Muscle of back (tissue), 11 donors: ENCODE data around the gene SHC3. TPM values are rescaled to one million over a fixed set of nuclear protein-coding genes. Genes with fewer than 3 reads are reported as not detected.

ENCODE experiments used
- DNase-seq, 3 donors: peaks; one replicate each; pipeline versions ENCODE4 v3.0.0 to v3.0.0-alpha.2; 2013
- polyA plus RNA-seq, 10 donors: library from polyadenylated mRNA; unstranded; fragments of 120-200 nt; gene quantifications; one replicate each; pipeline ENCODE4 v1.2.1, GENCODE V29; 2013; ENCODE audit not compliant: insufficient read length in 10 of 10

The SHC3 gene
- polyA plus RNA-seq, 10 donors: 0.48 to 1.1 (median 0.77) TPM

GRCh38 chr9:89109666-89110065 is 69.0 kb downstream of the SHC3 start:
- no peak for DNase-seq

DNA sequence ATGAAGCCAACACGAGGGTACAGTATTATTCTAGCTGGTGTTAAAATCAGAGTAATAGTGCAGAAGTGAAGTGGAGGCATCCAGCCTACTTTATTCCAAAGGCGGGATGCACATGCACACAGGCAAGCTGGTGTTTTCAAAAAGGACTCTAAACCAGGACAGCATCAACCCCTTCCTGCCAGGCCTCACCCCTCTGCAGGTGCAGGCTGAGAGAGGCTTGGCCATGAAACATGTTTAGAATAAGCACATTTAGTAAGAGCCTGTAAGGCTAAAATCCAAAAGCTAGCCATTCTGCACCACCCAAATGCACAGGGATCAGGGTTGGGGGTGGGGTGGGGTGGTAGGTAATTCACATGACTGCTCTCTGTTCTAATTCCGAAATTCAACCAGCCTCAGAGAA is 71.2 kb downstream of the SHC3 start:
- DNase-seq: no peak

GRCh38 chr9:89106224-89106851 is 72.3 kb downstream of the SHC3 start:
- DNase-seq: no peak

GRCh38 chr9:89104821-89105220 is 73.8 kb downstream of the SHC3 start:
- DNase-seq: no peak

GRCh38 chr9:89097219-89097618 is 81.4 kb downstream of the SHC3 start:
- peak in 2 of 3 donors; percentile 17 to 63 for DNase-seq

GRCh38 chr9:89096807-89097206 is 81.8 kb downstream of the SHC3 start:
- peak in 1 of 3 donors; percentile 49 for DNase-seq

GRCh38 chr9:89095761-89096528 is 82.7 kb downstream of the SHC3 start:
- peak in 1 of 3 donors; percentile 21 for DNase-seq

- DNase-seq: no peak
These were observed 85.2 kb downstream of the SHC3 start for GRCh38 chr9:89093201-89093975.

DNA sequence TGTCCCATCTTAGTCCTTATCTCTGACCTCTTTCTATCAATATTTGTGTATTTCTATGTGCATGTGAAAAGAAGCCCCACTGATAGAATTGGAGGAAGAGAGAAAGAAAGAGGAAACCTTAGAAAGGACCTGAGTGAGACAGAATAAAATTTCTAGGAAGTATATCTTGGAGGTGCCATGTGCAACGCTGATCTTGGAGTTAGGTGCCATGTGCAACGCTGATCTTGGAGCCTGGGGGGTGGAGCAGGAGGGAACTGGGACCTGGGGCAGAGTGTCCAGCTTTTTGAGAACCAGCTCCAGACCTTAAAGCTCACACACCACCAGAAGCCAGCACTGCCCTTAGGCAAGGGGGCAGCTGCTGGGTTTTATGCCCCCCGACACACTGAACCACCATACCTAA is 89.4 kb downstream of the SHC3 start:
- no peak for DNase-seq

DNA sequence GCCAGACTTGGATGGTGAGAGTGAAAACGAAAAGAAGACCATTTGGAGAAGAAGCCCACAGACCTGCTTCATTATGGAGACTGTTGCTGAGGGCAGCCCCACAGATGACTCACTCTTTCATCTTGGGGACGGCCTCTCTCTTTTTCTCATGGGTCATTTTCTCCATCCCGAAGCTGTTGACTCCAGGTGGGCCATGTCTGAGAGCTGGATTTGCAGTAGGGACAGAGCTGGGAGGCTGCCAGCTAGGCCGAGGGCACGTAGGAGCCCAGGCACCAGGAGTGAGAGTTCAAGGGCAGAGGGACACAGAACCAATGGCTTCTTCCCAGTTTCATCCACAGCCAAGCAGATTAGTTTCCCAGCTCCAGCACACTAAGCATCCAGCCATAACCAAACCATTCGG is 95.0 kb downstream of the SHC3 start:
- no peak for DNase-seq

- peak in 1 of 3 donors; percentile 32 for DNase-seq
These were observed 98.4 kb downstream of the SHC3 start for GRCh38 chr9:89080193-89080592.

GRCh38 chr9:89079391-89079790 is 99.2 kb downstream of the SHC3 start:
- peak in 1 of 3 donors; percentile 15 for DNase-seq

DNA sequence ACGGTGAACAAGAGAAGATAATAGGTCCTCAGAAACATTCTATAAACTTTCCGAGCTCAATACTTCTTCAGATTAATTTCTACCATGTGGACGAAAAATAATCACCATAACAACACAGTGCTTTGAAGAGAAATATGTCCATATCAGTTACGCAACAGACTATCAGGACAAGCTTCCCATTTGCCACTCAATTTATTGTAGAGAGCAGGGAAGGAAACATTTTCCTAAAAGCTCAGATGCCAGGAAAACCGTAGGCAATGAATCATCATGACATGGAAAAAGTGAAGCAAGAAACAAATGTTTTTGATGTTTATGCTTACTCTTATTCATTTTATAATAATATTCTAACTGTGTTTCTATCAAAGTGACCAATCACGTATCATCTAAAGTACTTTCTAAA is 99.8 kb downstream of the SHC3 start:
- DNase-seq: peak in 1 of 3 donors; percentile 30

GRCh38 chr9:89078421-89078820 is 100.2 kb downstream of the SHC3 start:
- no peak for DNase-seq

GRCh38 chr9:89077519-89077918 is 101.1 kb downstream of the SHC3 start:
- DNase-seq: no peak

DNA sequence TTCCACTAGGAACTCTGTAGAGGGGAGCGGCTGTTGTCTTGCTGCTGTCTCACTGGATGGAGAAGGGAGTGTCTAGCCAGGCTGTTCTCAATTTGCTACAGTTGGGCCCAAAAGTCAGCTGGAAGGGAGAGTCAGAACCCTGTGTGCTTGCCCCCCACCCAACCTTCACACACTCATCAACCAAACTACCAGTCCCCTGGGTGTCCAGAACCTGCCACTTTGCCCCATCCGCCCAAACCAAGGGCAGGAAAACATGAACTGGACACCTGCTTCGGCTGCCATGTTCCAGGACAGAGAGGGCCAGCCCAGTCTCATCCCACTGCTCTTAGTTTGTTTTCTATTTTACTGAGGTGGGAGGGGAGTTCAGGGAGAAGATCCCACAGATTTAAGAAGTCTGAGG is 105.2 kb downstream of the SHC3 start:
- no peak for DNase-seq

DNA sequence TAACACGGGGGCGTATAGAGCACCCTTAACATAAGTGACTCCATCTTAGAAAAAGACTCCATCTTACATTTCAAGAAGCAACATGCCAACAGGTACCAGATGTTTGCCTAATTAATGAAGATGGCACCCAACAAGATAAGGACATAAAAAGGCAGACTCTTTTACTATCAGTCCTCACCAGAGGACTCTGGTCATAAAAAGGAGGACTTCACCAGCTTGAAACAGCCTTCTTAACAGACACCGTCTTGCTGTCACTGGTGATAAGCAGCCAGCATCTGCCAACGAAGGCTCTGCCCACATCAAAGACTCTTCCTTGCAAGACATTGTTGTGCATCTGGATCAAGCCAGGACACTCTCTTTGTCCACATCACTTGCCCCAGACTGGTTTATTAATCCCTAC is 107.0 kb downstream of the SHC3 start:
- DNase-seq: no peak

DNA sequence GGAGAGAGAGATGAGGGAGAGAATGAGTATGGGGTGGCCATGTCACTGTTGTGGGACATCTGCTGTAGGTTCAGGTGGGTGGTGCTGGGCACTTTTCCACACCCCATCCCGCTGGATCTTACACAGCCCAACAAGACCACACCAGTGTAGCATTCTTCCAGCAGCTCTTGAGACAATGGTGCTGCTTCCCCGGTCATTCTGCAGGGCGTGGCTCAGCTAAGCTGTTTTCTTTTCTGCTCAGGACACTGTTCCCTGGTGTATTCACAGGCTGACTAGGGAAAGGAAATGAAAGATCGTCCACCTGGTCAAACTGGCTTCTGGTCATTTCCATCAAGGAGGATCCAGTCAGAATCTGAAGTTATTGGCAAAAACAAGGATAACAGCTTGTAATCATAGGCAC is 111.8 kb downstream of the SHC3 start:
- no peak for DNase-seq

DNA sequence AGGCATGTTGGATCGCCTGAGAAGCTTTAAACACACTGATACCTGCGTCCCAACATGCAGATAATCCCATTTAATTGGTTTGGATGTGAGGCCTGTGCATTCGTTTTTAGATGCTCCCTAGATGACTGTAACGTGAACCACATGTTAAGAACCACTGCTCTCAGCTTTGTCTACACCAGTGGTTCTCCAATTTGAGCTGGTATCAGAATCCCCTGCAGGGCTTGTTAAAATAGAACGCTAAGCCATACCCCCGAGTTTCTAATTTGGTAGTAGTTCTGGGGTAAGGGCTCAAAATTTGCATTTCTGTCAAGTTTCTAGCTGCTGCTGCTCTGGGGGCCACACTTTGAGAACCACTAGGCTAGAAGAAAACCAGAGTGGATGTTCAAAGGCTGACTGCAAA is 112.7 kb downstream of the SHC3 start:
- no peak for DNase-seq

- no peak for DNase-seq
These were observed 117.8 kb downstream of the SHC3 start for GRCh38 chr9:89060790-89061189.

GRCh38 chr9:89059925-89060506 is 118.6 kb downstream of the SHC3 start:
- no peak for DNase-seq

DNA sequence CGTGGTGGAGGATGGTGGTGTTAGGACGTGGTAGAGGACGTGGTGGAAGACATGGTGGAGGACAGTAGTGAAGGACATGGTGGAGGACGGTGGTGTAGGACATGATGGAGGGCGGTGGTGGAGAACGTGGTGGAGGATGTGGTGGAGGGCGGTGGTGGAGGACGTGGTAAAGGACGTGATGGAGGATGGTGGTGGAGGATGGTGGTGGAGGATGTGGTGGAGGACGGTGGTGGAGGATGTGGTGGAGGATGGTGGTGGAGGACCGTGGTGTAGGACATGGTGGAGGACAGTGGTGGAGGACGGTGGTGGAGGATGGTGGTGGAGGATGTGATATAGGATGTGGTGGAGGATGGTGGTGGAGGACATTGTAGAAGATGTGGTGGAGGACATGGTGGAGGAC is 119.7 kb downstream of the SHC3 start:
- DNase-seq: no peak
